ENCODE data around the gene MIPOL1.

The MIPOL1 gene

GRCh38 chr14:37237094-37237493 is 39.4 kb downstream of the MIPOL1 start (continued):
- no peak for TF ChIP-seq ZNF354C (tag by site-specific recombination; IDR thresholded peaks at IDR 0.05; ENCODE audit: borderline replicate concordance, low read depth)
- TF ChIP-seq ZXDB (tag by site-specific recombination; IDR thresholded peaks at IDR 0.05) = no peak
- no peak for TF ChIP-seq ZNF449 (tag by site-specific recombination; IDR thresholded peaks at IDR 0.05)
- TF ChIP-seq ZNF501 (tag by site-specific recombination; IDR thresholded peaks at IDR 0.05) = no peak
- TF ChIP-seq ZNF112 (tag by site-specific recombination; IDR thresholded peaks at IDR 0.05) = no peak
- no peak for TF ChIP-seq ZFP3 (tag by site-specific recombination; IDR thresholded peaks at IDR 0.05; ENCODE audit: low read depth)
- no peak for TF ChIP-seq ZFHX2 (tag by site-specific recombination; conservative IDR thresholded peaks at IDR 0.05)
- no peak for TF ChIP-seq ZSCAN4 (tag by site-specific recombination; IDR thresholded peaks at IDR 0.05)
- TF ChIP-seq ZNF24 (tag by site-specific recombination; IDR thresholded peaks at IDR 0.05) = no peak
- no peak for TF ChIP-seq ZNF555 (tag by site-specific recombination; conservative IDR thresholded peaks at IDR 0.05)
- TF ChIP-seq ZBTB48 (tag by site-specific recombination; IDR thresholded peaks at IDR 0.05) = no peak
- no peak for TF ChIP-seq TCF7L2 (IDR thresholded peaks at IDR 0.05; ENCODE audit: borderline replicate concordance, low read depth, low read length)
- no peak for TF ChIP-seq ZBTB11 (tag by site-specific recombination; conservative IDR thresholded peaks at IDR 0.05; ENCODE audit: low read depth)
- TF ChIP-seq ZNF626 (tag by site-specific recombination; IDR thresholded peaks at IDR 0.05) = no peak

GRCh38 chr14:37237735-37238200 is 40.0 kb downstream of the MIPOL1 start:
- H3K4me3 ChIP-seq (ENCODE audit: low read depth, low read length) = no peak overlapping the region
- ChIA-PET CTCF (interaction anchor here (0.5 to 1.4 kb wide), 6 partner anchors 9 to 960 kb away, joined by 3 read pairs; partner anchors contain the start of gene FOXA1), POLR2A (no interaction called here)
- no peak overlapping the region for H3K27ac ChIP-seq (ENCODE audit: extremely low read depth, low read depth, low read length)
- no peaks in the 10 kb centered on the region for H3K9me3 ChIP-seq (ENCODE audit: control insufficient read depth, insufficient read depth, low read depth, low read length)
- H3K4me1 ChIP-seq (ENCODE audit: control insufficient read depth, insufficient read depth, low read length) = no peaks in the 10 kb centered on the region
- no peaks in the 10 kb centered on the region; a peak in 1 of 3 replicates for H3K36me3 ChIP-seq (ENCODE audit: control insufficient read depth in 2 of 2, insufficient read depth in 1 of 2, low read length in 2 of 2)
- TF ChIP-seq KLF10 (tag by site-specific recombination; IDR thresholded peaks at IDR 0.05) = no peak
- TF ChIP-seq ELK4 (IDR thresholded peaks at IDR 0.05; ENCODE audit: borderline replicate concordance, low read depth, low read length) = no peak
- TF ChIP-seq ZBTB21 (tag by site-specific recombination; IDR thresholded peaks at IDR 0.05) = no peak
- no peak for TF ChIP-seq ZNF560 (tag by site-specific recombination; IDR thresholded peaks at IDR 0.05; ENCODE audit: borderline replicate concordance)
- no peak for TF ChIP-seq ZSCAN30 (tag by site-specific recombination; IDR thresholded peaks at IDR 0.05)
- no peak for TF ChIP-seq ZBTB1 (tag by site-specific recombination; IDR thresholded peaks at IDR 0.05)
- no peak for TF ChIP-seq ZNF138 (tag by site-specific recombination; IDR thresholded peaks at IDR 0.05; ENCODE audit: borderline replicate concordance)
- TF ChIP-seq ZSCAN5A (tag by site-specific recombination; IDR thresholded peaks at IDR 0.05) = no peak
- no peak for TF ChIP-seq ZNF664 (tag by site-specific recombination; IDR thresholded peaks at IDR 0.05)
- TF ChIP-seq ZNF248 (tag by site-specific recombination; IDR thresholded peaks at IDR 0.05) = no peak
- no peak for TF ChIP-seq ZXDB (tag by site-specific recombination; IDR thresholded peaks at IDR 0.05)
- no peak for TF ChIP-seq ZNF157 (tag by site-specific recombination; IDR thresholded peaks at IDR 0.05)
- no peak for TF ChIP-seq PRDM4 (tag by site-specific recombination; IDR thresholded peaks at IDR 0.05)
- TF ChIP-seq BCL11A (tag by site-specific recombination; IDR thresholded peaks at IDR 0.05; ENCODE audit: low read depth) = no peak
